Measurements from ENCODE around the gene KBTBD13.

Gene KBTBD13

DNA sequence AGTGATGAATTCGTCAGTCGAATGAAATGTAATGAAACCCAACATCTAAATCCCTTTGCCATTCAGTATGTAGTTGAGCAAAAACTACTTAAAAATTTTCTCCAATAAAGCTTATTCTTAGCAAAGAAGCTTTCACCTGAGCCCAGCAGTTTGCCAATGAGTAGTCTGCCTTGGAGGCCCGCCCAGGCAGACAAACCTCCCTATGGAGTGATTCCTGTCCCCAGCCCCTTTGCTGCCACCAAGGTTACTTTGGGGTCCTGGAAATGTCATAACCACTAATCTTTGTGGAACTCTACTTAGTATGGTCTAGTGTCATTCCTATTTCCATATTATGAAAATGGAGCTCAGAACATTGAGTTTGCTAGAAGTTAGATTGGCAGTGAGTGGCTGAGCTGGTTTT is 26.4 kb downstream of the KBTBD13 start:
- TF ChIP-seq FOXP2 (optimal IDR thresholded peaks at IDR 0.05; ENCODE audit: borderline replicate concordance, extremely low read depth, extremely low read length, insufficient read depth) (no peak), SIN3A (IDR thresholded peaks at IDR 0.05; ENCODE audit: borderline replicate concordance, insufficient read depth, low read length) (no peak)

DNA sequence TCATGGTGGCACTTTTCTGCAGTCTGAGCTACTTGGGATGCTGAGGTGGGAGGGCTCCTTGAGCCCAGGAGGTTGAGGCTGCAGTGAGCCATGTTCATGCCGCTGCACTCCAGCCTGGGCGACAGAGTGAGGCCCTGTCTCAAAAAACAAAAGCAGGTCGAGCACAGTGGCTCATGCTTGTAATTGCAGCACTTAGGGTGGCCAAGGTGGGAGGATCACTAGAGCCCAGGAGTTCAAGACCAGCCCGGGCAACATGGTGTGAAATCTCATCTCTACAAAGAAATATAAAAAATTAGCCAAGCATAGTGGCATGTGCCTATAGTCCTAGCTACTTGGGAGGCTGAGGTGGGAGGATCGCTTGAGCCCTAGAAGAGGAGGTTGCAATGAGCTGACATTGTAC is 28.5 kb downstream of the KBTBD13 start:
- TF ChIP-seq SIN3A (IDR thresholded peaks at IDR 0.05; ENCODE audit: borderline replicate concordance, insufficient read depth, low read length) (no peak), POLR2AphosphoS5 (IDR thresholded peaks at IDR 0.05; ENCODE audit: low read depth, low read length) (no peak), TAF1 (IDR thresholded peaks at IDR 0.05; ENCODE audit: borderline replicate concordance, insufficient read depth, low read length) (no peak), FOXP2 (optimal IDR thresholded peaks at IDR 0.05; ENCODE audit: borderline replicate concordance, extremely low read depth, extremely low read length, insufficient read depth) (no peak)
- TF ChIP-seq, protein P1, sequence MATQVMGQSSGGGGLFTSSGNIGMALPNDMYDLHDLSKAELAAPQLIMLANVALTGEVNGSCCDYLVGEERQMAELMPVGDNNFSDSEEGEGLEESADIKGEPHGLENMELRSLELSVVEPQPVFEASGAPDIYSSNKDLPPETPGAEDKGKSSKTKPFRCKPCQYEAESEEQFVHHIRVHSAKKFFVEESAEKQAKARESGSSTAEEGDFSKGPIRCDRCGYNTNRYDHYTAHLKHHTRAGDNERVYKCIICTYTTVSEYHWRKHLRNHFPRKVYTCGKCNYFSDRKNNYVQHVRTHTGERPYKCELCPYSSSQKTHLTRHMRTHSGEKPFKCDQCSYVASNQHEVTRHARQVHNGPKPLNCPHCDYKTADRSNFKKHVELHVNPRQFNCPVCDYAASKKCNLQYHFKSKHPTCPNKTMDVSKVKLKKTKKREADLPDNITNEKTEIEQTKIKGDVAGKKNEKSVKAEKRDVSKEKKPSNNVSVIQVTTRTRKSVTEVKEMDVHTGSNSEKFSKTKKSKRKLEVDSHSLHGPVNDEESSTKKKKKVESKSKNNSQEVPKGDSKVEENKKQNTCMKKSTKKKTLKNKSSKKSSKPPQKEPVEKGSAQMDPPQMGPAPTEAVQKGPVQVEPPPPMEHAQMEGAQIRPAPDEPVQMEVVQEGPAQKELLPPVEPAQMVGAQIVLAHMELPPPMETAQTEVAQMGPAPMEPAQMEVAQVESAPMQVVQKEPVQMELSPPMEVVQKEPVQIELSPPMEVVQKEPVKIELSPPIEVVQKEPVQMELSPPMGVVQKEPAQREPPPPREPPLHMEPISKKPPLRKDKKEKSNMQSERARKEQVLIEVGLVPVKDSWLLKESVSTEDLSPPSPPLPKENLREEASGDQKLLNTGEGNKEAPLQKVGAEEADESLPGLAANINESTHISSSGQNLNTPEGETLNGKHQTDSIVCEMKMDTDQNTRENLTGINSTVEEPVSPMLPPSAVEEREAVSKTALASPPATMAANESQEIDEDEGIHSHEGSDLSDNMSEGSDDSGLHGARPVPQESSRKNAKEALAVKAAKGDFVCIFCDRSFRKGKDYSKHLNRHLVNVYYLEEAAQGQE (IDR thresholded peaks at IDR 0.05; ENCODE audit: insufficient read depth in 1 of 2, low read depth in 2 of 2, low read length in 2 of 2): no peak

DNA sequence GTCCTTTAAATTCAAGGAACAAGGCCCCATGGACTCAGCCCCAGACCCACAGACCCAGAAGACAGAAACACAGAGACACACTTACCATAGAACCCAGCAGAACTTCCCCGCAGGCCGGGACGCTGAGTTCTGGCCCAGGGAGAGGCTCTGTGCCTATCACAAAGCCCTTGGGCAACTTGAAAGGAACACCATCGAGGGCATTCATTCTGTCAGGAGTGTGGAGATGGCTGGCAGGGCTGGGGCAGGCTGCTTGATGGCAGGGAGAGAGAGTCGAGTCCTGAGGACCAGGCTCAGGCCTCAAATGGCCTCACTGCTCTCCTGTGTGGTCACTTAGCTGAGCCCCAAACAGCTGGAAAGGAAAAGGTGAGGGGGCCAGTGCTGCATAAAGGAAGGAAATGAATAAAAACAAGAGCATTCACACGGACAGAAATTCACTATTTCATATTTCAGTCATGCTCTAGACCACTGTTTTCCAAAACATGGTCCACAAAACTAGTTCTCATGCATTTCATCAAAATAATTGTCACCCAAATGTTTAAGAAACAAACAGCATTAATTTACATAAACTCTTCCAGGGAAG is 29.6 kb downstream of the KBTBD13 start:
- TF ChIP-seq SIN3A (IDR thresholded peaks at IDR 0.05; ENCODE audit: borderline replicate concordance, insufficient read depth, low read length) (no peak), TAF1 (IDR thresholded peaks at IDR 0.05; ENCODE audit: borderline replicate concordance, insufficient read depth, low read length) (no peak), POLR2AphosphoS5 (IDR thresholded peaks at IDR 0.05; ENCODE audit: low read depth, low read length) (no peak), FOXP2 (optimal IDR thresholded peaks at IDR 0.05; ENCODE audit: borderline replicate concordance, extremely low read depth, extremely low read length, insufficient read depth) (no peak)
- TF ChIP-seq, protein P1 (IDR thresholded peaks at IDR 0.05; ENCODE audit: insufficient read depth in 1 of 2, low read depth in 2 of 2, low read length in 2 of 2): no peak

DNA sequence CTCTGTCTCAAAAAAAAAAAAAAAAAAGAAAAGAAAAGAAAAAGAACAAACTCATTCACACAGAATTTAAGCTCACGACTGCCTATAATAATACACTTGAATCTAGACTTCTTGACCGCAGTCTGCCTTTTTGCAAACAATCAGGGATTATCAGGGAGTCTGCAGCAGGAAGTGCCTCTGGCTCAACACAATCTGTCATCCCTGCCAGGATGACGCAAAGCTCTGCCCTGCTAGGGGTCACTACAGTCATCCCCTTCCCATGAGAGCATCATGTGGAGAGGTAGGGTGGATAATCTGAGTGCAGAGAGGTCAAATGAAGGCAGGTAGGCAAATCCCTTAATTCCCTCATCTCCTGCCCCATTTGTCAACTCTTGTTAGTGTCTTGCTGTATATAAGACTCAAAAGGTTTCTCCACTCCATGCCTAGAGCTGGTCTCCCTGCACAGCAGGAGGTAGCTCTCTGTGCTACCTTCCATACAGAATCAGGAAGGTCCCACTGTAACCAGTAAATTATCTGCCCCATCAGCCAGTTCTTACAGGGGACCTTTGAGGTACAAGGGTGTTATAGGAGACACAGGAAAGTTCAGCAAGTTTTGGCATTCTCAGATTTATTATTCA is 34.2 kb downstream of the KBTBD13 start:
- TF ChIP-seq TAF1 (IDR thresholded peaks at IDR 0.05; ENCODE audit: borderline replicate concordance, insufficient read depth, low read length): no peak
- TF ChIP-seq SIN3A (IDR thresholded peaks at IDR 0.05; ENCODE audit: borderline replicate concordance, insufficient read depth, low read length): no peak
- TF ChIP-seq, protein P1 (IDR thresholded peaks at IDR 0.05; ENCODE audit: insufficient read depth in 1 of 2, low read depth in 2 of 2, low read length in 2 of 2): no peak

DNA sequence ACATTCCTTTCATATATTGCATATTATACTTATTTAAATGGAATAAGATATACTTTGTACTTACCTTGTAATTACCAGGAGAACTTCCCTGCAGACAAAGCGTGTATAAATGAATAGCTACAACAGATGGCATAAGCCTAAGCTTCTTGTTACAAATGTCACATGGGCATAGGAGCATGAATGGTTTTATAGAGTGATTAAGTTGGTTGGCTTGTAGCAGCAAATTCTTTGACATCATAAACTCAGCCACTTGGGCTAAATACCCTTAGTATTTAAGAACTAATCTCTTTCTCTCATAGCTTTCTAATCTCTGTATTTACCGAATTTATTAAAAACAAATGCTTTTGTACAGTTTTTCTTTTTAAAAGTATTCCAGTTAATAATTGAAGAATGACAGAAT is 38.5 kb downstream of the KBTBD13 start, which contains the start of gene UBAP1L:
TSS of gene UBAP1L (minus strand) at position 115 of the 400 bp plus-strand sequence. CDS start 8,985 bp downstream, outside the sequence.
- no peak for TF ChIP-seq SIN3A (IDR thresholded peaks at IDR 0.05; ENCODE audit: borderline replicate concordance, insufficient read depth, low read length)
- TF ChIP-seq, protein P1 (IDR thresholded peaks at IDR 0.05; ENCODE audit: insufficient read depth in 1 of 2, low read depth in 2 of 2, low read length in 2 of 2): no peak
- no peak for TF ChIP-seq TAF1 (IDR thresholded peaks at IDR 0.05; ENCODE audit: borderline replicate concordance, insufficient read depth, low read length)
- no peak for TF ChIP-seq FOXP2 (optimal IDR thresholded peaks at IDR 0.05; ENCODE audit: borderline replicate concordance, extremely low read depth, extremely low read length, insufficient read depth)

All from PFSK-1 (cell line).